ENCODE results near the gene NRAP.

DNA sequence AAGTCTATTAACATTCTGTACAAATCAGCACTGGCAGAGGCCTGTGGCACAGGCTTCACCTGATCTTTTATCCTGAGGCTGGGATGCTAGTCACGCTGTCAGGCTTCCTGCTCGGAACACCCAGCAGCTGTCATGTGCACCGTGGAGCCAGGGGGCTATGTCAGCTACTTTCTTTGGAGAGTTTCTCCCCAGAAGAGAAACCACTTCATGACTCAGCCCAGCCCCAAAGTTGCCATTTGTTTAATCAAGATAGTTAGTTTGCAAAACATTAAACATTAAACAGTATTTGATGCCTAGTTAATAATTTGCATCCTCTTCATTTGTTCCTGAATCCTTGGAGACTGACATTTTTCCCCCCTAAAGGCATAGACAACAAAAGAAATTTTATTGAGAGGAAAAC, 111.1 kb downstream of the NRAP start, which contains the start of gene HABP2:
- TF ChIP-seq POLR2A (IDR thresholded peaks at IDR 0.05; ENCODE audit: low read length) = no peak
- no peak for TF ChIP-seq GATA1 (IDR thresholded peaks at IDR 0.05; ENCODE audit: low read depth, low read length)
